Measurements from ENCODE around the gene ARSB.

DNA sequence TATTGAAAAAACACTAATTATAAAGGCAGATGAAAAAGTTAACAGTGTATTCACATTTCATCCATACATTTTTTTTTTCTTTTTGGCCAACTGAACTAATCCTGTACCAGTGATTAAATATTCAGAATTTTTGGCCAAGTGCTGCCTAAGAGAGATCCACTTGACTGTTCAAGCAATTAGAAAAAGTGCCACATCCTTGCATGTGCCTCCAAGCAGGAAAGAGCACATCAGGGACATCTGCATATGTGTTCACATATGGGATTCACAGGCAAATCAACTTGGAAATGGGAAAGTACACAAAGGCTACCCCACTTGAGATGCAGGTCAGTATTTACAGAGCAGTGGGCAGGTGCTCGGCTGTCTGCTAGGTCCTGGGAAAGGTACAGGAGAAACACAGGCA, 173.2 kb downstream of the ARSB start:
- TF ChIP-seq, protein P1, sequence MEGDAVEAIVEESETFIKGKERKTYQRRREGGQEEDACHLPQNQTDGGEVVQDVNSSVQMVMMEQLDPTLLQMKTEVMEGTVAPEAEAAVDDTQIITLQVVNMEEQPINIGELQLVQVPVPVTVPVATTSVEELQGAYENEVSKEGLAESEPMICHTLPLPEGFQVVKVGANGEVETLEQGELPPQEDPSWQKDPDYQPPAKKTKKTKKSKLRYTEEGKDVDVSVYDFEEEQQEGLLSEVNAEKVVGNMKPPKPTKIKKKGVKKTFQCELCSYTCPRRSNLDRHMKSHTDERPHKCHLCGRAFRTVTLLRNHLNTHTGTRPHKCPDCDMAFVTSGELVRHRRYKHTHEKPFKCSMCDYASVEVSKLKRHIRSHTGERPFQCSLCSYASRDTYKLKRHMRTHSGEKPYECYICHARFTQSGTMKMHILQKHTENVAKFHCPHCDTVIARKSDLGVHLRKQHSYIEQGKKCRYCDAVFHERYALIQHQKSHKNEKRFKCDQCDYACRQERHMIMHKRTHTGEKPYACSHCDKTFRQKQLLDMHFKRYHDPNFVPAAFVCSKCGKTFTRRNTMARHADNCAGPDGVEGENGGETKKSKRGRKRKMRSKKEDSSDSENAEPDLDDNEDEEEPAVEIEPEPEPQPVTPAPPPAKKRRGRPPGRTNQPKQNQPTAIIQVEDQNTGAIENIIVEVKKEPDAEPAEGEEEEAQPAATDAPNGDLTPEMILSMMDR (IDR thresholded peaks at IDR 0.05; ENCODE audit: low read length), result no peak
- no peak for TF ChIP-seq EZH2 (optimal IDR thresholded peaks at IDR 0.05; ENCODE audit: low read depth, low read length)
